OCI-LY3 (cell line): ENCODE measurements around the gene ATOH8.
A peak's percentile ranks its signal among the peaks of the same experiment; 100 is the strongest.

Experiments
- CTCF ChIP-seq: fragments of 200-600, 300-600 bp; sonication (generic); IDR thresholded peaks from 2 replicates; pipeline ENCODE4 v1.5.1; 2014; ENCODE audit warnings: antibody characterized with exemption, low read length, low read depth
- EZH2phosphoT487 ChIP-seq: fragments of 200-600 bp; shearing (Covaris generic); IDR thresholded peaks from 2 replicates; pipeline ENCODE4 v1.6.1; 2018; ENCODE audit warnings: antibody characterized with exemption, mixed run types, low read depth

- TF ChIP-seq CTCF (peak; percentile 50), EZH2phosphoT487 (no peak)
These were observed 35.8 kb upstream of the ATOH8 start for GRCh38 chr2:85718009-85718391.
